NCI-H2196 (cell line): ENCODE results near the gene ZBTB9.

ENCODE experiments used
- DNase-seq: peaks from one replicate; lab custom pipeline; 2025; ENCODE audit not compliant: unreplicated experiment; lab: John Stamatoyannopoulos, UW

The ZBTB9 gene, protein sequence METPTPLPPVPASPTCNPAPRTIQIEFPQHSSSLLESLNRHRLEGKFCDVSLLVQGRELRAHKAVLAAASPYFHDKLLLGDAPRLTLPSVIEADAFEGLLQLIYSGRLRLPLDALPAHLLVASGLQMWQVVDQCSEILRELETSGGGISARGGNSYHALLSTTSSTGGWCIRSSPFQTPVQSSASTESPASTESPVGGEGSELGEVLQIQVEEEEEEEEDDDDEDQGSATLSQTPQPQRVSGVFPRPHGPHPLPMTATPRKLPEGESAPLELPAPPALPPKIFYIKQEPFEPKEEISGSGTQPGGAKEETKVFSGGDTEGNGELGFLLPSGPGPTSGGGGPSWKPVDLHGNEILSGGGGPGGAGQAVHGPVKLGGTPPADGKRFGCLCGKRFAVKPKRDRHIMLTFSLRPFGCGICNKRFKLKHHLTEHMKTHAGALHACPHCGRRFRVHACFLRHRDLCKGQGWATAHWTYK

DNA sequence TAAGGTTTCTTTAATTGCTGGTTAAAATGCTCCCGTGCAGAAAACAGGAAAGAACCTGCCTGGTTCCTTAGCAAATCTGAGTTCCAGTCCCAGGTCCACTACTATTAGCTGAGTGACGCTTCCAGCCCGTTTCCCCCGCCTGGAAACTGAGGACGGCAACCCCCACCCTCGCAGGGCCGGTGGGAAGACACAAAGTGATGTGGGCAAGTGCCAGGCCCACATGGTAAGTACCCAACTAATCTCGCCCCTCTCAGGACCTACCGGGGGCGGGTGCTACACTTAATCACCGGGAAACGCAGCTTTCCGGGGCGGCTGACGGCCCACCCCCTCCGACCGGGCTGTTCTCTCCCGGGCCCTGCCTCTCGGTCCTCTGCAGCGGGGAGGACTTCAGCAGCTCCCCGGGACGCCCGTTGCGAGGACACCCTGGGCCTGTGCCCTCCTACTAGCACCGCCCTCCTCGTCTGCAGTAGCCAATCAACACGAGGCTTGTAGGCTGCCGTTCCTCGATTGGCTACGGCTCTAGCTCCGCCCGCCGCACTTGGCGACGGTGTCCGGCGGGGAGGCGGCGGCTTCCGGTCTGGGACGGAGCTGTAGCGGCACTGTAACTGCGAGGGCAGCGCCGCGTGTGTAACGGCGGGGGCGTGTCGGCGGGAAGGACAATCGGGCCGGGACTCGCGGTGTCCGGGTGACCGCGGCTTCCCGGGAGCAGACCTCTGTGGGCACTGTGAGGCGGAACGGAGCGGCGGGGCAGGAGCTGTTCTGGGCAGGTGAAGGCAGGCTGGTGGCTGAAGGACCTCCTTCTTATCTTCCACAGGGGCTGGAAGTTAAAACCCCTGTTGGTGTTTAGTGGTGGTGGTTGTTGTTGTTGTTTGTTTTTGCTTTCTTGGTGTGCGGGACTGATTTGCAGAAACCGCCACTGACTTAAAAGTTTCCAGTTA, at the start of gene ZBTB9:
ZBTB9 (plus strand) TSS at position 568 of the 938 bp plus-strand sequence. CDS start 525 bp downstream, outside the sequence.
- peak; percentile 97 for DNase-seq

DNA sequence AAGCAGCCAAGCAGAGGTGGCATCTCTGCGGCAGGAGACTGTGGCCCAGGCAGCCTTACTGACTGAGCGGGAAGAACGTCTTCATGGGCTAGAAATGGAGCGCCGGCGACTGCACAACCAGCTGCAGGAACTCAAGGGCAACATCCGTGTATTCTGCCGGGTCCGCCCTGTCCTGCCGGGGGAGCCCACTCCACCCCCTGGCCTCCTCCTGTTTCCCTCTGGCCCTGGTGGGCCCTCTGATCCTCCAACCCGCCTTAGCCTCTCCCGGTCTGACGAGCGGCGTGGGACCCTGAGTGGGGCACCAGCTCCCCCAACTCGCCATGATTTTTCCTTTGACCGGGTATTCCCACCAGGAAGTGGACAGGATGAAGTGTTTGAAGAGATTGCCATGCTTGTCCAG, 49.5 kb upstream of the ZBTB9 start:
- no peak for DNase-seq

DNA sequence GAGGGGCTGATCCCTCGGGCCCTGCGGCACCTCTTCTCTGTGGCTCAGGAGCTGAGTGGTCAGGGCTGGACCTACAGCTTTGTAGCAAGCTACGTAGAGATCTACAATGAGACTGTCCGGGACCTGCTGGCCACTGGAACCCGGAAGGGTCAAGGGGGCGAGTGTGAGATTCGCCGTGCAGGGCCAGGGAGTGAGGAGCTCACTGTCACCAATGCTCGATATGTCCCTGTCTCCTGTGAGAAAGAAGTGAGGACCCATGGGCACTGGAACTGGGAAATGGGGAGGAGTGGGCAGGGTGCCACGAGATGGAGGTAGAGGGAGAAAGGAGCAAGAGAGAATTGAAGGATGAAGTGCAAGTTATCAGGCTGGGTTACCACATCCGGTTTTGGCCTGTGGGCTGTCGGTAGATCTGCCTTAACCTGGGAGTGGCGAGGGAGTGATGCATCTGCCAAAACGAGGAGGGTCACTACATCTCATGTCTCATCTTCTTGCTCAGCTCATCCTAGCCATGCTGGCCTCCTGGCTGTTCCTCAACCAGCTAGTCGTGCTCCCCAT, 48.9 kb upstream of the ZBTB9 start:
- DNase-seq, result no peak

DNA sequence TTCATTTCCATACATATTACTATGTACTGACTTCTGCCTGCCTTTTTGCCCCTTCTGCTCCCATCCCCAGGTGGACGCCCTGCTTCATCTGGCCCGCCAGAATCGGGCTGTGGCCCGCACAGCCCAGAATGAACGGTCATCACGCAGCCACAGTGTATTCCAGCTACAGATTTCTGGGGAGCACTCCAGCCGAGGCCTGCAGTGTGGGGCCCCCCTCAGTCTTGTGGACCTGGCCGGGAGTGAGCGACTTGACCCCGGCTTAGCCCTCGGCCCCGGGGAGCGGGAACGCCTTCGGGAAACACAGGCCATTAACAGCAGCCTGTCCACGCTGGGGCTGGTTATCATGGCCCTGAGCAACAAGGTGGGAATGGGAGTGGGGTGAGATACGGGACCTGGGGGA, 48.2 kb upstream of the ZBTB9 start:
- no peak for DNase-seq

DNA sequence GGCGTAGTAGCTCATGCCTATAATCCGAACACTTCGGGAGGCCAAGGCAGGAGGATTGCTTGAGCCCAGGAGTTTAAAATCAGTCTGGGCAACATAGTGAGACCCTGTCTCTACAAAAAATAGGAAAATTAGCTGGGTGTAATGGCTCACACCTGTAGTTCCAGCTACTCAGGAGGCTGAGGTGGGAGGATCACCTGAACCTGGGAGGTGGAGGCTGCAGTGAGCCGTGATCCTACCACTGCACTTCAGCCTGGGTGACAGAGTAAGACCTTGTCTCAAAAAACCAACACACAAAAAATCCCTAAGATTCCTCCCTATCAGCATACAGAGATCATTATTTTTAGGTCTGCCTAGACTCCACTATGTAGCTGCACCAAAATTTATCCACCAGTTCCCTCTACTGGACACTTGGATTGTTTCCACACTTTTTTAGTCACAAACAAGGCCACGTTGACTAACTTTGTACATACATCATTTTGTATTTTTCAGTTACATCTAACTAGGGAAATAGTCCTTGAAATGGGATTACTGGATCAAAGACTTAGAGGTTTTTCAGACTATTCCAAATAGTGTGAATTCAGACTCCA, 47.2 kb upstream of the ZBTB9 start:
- DNase-seq, result peak; percentile 43

DNA sequence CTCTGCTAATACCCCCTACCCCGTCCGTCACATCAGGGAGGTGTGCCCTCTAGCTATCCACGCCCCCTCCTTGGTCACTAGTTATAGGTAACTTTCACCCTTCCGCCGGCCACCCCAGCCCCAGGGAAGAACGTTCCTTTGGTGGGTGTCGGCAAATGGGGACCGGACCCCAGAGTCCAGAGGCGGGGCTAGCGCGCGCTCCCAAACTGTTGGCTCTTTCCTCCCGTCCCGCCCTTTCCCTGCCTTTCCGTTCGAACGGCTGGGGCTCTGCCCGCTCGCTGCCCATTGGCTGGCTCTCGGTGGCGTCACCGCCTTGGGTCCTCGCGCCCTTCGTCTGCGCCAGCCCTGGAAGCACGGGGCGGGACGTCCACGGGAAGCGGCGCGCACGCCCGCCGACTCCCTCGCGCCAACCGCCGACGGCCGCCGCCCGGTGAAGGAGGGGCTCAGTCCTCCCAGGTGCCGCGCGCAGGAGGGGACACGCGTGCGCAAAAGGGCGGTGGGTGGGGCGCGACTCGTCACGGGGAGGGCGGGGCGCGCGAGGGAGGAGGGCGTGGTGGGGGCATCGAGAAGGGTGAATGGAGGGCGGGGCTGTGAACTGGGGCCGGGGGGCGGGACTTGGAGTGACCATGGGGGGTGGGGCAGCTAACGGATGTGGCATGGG, 44.2 kb upstream of the ZBTB9 start:
- DNase-seq, result peak; percentile 99

DNA sequence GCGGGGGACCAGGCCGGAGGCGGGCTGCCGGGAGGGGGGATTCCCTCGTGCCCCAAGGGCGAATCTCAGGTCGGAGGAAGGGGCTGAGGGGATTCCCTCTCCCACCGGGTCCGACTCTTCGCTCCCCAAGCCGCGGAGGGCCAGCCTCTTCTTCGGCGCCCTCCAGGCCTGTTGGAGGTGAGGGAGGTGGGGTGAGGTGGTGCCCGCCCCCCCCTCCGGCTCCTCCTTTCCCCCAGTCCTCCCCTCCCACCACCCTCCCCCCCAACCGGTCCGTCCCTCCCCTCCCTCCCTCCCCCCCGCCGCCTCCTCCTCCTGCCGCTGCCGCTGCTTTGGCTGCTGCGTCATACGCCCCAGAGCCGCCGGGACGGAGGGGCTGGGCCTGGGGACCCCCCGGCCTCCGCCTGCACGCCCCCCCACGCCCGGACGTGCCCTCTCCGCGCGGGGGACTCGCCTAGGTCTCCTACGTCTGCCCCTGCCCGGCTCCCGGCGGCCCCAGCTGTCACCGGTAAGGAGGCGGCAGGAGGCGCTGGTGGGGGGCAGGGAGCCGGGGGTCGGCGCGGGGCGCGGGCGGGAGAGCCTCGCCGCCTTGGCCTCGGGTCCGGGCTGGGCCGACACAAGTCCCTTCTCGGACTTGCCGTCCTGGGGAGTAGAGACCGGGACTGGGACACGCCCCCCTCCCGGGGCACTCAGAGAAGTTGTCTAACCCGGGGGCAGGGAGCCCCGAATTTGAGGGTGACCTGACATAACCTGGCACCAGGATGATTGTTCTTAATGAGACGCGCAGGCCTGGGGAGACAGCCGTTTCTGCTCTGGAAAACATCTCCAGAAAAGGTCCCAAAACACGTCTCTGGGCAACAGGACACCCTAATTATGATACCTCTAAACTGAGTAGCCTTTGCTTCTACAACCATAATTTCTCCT, 43.4 kb upstream of the ZBTB9 start, which contains the start of gene PHF1:
PHF1 (plus strand) TSS at position 304 of the 921 bp plus-strand sequence. CDS start 1,250 bp downstream, outside the sequence.
- DNase-seq, result peak; percentile 76

DNA sequence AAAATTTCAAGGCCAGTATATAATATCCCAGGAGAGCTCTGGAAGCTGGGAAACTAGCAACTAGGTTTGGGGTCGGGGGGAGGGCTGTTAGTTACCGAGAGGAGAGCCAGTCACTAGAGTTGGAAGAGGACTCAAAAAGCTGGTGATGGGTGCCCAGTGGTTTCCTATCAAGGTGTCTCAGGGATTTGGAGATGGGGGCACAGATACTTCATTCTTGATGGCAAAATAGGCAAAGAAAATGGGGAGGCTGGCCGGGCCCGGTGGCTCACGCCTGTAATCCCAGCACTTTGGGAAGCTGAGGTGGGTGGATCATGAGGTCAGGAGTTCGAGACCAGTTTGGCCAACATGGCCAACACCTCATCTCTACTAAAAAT, 42.8 kb upstream of the ZBTB9 start:
- no peak for DNase-seq

DNA sequence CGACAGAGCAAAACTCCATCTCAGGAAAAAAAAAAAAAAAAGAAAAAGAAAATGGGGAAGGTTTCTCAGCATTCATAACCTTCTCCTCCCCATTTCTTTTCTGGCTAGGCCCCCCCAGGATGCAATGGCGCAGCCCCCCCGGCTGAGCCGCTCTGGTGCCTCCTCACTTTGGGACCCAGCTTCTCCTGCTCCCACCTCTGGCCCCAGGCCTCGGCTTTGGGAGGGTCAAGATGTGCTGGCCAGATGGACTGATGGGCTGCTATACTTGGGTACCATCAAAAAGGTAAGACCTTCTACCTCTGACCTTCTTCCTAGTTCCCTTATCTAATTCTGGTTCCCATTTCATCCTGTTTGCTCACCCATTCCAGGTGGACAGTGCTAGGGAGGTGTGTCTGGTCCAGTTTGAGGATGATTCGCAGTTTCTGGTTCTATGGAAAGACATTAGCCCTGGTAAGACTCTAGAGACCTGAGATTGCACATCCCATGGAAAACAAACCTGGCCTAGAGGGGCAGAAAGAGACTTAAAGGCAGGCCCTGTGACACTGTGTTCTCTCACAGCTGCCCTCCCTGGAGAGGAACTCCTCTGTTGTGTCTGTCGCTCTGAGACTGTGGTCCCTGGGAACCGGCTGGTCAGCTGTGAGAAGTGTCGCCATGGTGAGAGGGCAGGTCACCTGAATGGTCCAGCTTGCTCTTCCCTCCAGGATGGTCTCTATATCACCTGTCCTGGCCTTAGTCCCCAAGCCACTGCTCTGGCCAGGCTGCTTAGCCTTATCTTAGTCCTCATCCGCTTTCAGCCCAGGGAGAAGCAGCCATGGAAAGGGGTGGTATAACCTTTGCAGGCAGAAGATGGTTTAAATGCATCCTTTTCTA, 42.0 kb upstream of the ZBTB9 start:
- no peak for DNase-seq

DNA sequence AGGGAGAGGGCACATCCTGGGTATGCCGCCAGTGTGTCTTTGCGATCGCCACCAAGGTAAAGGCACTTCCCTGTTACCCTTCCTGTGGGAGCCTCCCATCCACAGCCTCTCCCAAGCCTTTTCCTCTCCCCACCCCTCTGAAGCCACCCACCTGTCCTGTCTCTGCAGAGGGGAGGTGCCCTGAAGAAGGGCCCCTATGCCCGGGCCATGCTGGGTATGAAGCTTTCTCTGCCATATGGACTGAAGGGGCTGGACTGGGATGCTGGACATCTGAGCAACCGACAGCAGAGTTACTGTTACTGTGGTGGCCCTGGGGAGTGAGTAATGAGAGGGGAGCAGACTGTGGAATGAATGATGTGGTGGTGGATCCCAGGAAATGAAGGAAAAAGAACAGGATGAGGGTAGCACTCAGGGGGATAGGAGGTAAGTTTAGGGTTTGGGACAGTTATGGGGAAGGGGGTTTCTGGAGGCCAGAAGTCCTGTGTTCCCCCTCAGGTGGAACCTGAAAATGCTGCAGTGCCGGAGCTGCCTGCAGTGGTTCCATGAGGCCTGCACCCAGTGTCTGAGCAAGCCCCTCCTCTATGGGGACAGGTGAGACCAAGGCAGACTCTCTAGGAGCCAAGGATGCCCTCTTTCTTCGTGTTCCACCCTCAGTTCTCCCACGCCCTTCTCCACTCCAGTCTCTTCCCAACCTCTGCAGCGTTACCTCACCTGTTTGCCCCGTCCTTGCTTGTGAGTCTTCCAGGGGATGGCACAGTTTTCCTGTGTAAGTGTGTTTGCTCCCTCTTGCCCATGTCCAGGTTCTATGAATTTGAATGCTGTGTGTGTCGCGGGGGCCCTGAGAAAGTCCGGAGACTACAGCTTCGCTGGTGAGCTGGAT, 40.9 kb upstream of the ZBTB9 start:
- DNase-seq, result no peak

DNA sequence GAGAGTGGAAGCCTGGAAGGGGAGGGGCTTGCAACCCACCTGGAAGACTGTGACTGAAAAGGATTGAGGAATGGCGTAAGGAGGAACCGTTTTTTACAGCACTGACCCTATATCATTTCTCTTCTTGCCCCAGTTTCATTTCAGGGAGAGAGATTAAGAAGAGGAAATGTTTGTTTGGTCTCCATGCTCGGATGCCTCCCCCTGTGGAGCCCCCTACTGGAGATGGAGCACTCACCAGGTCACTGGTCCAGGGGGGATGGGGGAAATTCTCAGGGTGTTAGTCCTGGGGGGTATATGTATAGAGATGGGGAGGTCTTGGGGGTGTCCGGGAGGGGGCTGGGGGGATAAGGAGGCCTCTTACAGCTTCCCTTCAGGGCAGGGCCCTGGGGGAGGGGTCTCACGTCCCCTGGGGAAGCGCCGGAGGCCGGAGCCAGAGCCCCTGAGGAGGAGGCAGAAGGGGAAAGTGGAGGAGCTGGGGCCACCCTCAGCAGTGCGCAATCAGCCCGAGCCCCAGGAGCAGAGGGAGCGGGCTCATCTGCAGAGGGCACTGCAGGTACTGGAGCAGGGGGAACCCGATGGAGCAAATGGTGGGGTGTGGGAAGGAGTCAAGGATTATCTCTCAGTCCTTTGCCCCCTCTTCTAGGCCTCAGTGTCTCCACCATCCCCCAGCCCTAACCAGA, 39.6 kb upstream of the ZBTB9 start:
- DNase-seq, result no peak

DNA sequence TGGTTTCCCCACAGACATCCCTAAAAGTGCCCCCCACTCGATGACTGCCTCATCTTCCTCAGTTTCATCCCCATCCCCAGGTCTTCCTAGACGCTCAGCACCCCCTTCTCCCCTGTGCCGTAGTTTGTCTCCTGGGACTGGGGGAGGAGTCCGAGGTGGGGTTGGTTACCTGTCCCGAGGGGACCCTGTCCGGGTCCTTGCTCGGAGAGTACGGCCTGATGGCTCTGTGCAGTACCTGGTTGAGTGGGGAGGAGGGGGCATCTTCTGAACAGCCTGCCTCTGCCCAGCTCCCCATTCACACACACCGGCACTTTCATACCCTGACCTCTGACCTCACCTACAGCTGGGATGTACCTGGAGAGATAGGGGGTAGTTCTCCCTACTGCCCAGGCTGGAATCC, 38.5 kb upstream of the ZBTB9 start:
- no peak for DNase-seq

DNA sequence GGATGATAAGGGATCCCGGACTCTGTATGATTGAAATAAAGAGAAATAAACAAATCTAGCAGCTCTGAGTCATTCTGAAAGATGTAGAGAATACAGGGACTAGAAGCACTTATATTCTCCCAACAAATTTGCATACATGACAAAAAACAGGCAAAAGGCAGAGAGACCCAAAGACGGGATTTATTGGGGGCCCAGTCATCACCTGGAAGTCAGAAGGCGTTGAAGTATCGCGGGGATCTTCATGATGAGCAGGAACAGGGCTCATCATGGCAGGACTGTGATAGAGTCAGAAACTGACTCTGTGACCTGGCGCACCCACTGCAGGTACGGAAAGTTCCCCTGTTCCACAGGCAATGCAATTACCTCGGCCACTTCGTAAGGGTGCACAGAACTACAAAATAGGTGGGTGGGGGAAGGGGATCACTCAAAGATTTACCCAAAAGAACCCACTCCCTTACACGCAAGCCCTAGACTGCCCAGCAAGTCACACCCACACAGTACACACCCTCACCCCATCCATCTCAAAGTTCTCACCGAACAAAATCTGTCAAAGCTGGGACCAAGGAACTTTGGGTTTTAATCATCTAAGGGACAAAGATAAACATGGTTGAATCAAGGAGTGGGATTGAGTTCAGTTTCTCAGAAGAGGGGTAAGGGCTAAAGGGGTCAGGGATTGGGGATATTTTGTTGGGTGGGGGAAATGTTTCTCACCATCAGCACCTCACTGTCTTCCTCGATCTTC, 37.8 kb upstream of the ZBTB9 start:
- no peak for DNase-seq

DNA sequence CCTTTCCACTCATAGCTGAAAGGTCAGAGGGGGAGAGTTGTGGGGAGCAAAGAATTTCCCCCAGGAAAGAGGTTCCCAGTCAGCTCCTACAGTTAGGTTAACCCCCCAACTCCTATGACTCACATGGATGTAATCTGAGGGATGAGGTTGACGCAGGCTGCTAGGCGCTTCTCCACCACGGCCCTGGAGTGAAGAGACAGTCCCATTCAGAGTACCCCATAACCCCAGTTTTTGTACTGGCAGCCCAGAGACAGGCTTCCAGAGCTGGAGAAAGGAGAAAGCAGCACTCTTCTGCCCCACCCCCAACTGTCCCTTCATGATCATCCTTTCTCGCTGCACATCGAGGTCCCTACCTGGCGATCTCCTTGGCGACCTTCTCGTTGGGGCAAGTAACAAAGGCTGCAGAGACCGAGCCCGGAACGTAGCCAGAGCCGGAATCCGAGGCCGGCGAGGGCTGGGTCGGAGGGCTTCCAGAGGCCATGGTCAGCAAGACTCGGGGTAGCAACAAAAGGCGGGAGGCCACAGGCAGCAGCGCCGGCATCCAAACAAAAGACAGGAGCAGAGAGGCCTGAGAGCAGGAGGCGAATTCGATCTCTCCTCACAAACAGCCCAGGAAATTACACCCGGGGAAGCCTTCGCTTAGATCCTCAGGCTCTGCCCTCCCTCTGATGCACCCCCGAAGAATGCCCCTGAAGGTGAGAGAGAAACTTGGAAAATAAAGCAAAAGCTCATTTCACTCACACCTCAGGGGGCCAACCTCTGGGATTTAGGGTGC, 37.1 kb upstream of the ZBTB9 start:
- DNase-seq, result no peak

DNA sequence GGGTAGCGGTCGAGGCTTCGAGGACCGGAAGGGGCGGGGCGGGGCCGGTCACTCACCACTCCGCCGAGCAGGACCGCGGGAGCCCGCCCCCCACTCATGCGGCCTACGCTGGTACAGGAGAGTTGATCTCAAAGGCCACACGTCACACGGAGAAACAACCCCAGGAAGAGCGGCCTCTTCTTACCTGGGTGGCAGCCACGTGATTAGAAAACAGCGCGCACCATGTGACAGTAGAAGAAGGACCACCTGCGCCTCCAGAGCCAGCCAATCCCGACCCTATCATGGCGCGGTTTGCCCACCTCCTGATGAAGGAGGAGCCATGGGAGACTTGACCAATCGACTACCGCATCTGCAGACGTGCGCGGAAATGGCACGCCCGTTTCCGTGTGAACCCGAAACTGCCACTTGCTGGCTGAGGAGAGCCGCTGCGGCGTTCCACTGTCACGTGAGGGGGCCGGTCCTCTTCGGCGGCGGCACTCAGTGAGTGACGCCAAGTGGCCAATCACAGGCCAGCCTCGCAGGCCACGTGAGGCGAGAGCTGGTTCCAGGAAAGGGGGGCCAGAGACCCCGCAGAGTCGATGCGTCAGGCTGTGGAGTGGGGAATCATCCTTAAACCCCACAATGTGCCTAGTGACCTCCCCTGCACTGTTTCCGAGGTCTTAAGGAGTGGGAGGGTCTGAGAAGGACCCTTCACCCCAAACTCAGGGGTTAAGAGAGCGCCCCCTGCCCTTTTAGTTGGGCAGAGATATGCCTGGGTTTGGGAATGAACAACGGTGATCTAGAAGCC, 36.3 kb upstream of the ZBTB9 start, which contains the start of gene CUTA:
CUTA (minus strand) TSS at position 205 of the 787 bp plus-strand sequence; CDS start at position 98, 107 bp downstream.
- peak; percentile 99 for DNase-seq
